Ovary (tissue), 9 donors: Measurements from ENCODE around the gene SP2. TPM values are rescaled to one million over a fixed set of nuclear protein-coding genes. Genes with fewer than 3 reads are reported as not detected.

Source experiments
- DNase-seq, 5 donors: peaks; one replicate each; pipeline ENCODE4 v3.0.0-alpha.2; 2019 to 2020
- H3K27ac ChIP-seq, 2 donors: fragments of 200-600 bp; one replicate each; pipeline versions ENCODE4 v1.5.1 to v1.8.0; 2019 to 2022
- H3K27me3 ChIP-seq: fragments of 200-600 bp; one replicate; pipeline ENCODE4 v1.8.0; 2022
- H3K36me3 ChIP-seq: fragments of 200-600 bp; sonication (generic); one replicate; pipeline ENCODE4 v1.5.1; 2019
- H3K4me1 ChIP-seq: one replicate; pipeline ENCODE4 v1.8.1; 2013; ENCODE audit warnings: mild to moderate bottlenecking, moderate library complexity; ENCODE audit not compliant: insufficient read depth
- H3K4me3 ChIP-seq: fragments of 200-600 bp; sonication (generic); one replicate; pipeline ENCODE4 v1.5.1; 2017
- H3K9me3 ChIP-seq, 2 donors: fragments of 200-600 bp in 1 of 2; sonication (generic) in 1 of 2; one replicate each; pipeline versions ENCODE4 v1.5.1 to v1.8.1; 2013 to 2019; ENCODE audit warnings: mild to moderate bottlenecking in 1 of 2, moderate library complexity in 1 of 2
- EP300 ChIP-seq: sonication (generic); formaldehyde crosslinking; IDR thresholded peaks from one replicate; pipeline ENCODE4 v1.6.1; 2017; ENCODE audit warnings: antibody characterized with exemption
- POLR2A ChIP-seq: fragments of 450-650 bp; IDR thresholded peaks from one replicate; pipeline ENCODE4 v1.6.1; 2017; ENCODE audit warnings: antibody characterized with exemption, mild to moderate bottlenecking, moderate library complexity
- WGBS, 3 donors: extraction: QIAGEN DNeasy Blood & Tissue Kit in 1 of 3; methylation state at CpG; one replicate each; pipeline versions ENCODE4 v1.1.5 to v1.1.7; 2013 to 2017; 5-methylcytosine and 5-hydroxymethylcytosine counted together
- intact Hi-C, 4 donors: fragments of 100-400 bp; cut with DNase I; formaldehyde crosslinking; loops; one replicate each; pipeline versions ENCODE4 v1.11.0 to v1.15.1; 2022 to 2023
- polyA plus RNA-seq, 2 donors: library from polyadenylated mRNA; stranded (reverse); fragments of 200-250 nt in 1 of 2; fragments of 350-450 nt in 1 of 2; fragmentation: Illumina TruSeq in 1 of 2; extraction: RNeasy Lipid Tissue Mini Kit (QIAGEN cat#74804) in 1 of 2; gene quantifications; one replicate each; pipeline ENCODE4 v1.2.3, GENCODE V29; 2013 to 2014
- total RNA-seq, 7 donors: library from RNA; depleted of rRNA in 2 of 7; stranded (reverse); fragments of >200 nt in 2 of 7; fragmentation: NEBNext Ultra II Directional in 3 of 7; extraction: Animal tissue kit (Norgen Biotek cat#: 25700) in 3 of 7; gene quantifications; one replicate each; pipeline versions ENCODE4 v1.1.0 to v1.2.4, GENCODE V29; 2016 to 2023
- TF ChIP-seq, protein P1 (sequence below), 3 donors: fragments of 450-650 bp in 2 of 3; fragments of 200-600 bp in 1 of 3; IDR thresholded peaks; one replicate each; pipeline versions ENCODE4 v1.5.1 to v1.8.0; 2016 to 2022; ENCODE audit warnings: antibody characterized with exemption in 3 of 3, mild to moderate bottlenecking in 1 of 3
- donor health status: DM: no; HTN: no; CAD: no; lungs with moderate emphysema.
- donor health status: DM: no; HTN: no; CAD: no.
- donor health status: Bipolar disorder and iron deficiency.
- donor health status: DM: yes; HTN: yes; CAD: no.
- donor health status: DM: no; HTN: no; CAD: no.
- donor health status: DM: yes; HTN: yes; CAD: no.

The SP2 gene
- total and polyA plus RNA-seq, 9 donors: 2.6 to 22.5 (median 14.7) TPM

DNA sequence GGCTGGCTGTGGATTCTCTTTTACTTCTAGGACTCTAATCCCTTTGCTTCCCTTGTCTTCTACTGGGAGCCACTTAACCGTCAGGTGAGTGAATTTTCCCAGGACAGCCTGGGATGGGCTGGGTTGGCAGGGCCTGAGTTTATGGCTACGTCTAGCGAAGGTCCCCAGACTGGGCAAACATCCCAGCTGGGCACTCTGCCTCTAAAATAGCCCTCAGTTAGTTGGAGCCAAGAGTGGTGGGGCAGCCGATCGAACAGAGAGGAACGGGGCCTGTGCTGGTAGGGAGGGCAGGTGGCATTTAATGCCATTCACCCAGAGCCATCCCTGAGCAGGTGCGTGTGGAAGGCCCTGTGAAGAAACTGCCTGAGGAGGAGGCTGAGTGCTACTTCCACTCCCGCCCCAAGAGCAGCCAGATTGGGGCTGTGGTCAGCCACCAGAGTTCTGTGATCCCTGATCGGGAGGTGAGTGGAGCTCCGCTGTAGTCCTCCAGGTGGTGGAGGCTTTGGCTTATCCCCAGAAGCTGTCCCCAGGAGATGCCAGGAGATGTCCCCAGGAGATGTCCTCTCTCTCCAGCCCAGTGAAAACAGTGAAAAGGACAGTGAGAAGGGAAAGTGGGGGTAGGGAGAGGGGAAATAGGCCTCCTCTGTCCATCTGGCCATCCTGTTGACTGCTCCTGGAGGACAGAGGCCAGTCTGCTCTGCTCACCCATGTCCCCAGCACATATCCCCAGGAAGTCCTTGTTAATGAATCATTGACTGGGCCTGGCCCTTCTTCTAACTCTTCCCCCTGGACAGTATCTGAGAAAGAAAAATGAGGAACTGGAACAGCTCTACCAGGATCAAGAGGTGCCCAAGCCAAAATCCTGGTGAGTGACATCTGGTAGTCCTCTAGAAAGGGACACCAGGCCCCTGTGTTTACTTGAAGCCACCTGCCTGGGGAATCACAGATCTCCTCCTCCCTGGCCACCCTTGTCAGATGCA is 49.8 kb downstream of the SP2 start:
- WGBS, 3 donors: 84 to 87% (median 85%) methylated on average over 10 of the region's 10 CpGs
- Histone ChIP-seq H3K27ac (no peak overlapping the region), H3K27me3 (no peaks in the 10 kb centered on the region), H3K4me1 (peaks cover 12% of the 10 kb centered on the region), H3K9me3 (no peaks in the 10 kb centered on the region), H3K36me3 (no peaks in the 10 kb centered on the region), H3K4me3 (no peak overlapping the region)
- DNase-seq: no peak
- TF ChIP-seq, protein P1, sequence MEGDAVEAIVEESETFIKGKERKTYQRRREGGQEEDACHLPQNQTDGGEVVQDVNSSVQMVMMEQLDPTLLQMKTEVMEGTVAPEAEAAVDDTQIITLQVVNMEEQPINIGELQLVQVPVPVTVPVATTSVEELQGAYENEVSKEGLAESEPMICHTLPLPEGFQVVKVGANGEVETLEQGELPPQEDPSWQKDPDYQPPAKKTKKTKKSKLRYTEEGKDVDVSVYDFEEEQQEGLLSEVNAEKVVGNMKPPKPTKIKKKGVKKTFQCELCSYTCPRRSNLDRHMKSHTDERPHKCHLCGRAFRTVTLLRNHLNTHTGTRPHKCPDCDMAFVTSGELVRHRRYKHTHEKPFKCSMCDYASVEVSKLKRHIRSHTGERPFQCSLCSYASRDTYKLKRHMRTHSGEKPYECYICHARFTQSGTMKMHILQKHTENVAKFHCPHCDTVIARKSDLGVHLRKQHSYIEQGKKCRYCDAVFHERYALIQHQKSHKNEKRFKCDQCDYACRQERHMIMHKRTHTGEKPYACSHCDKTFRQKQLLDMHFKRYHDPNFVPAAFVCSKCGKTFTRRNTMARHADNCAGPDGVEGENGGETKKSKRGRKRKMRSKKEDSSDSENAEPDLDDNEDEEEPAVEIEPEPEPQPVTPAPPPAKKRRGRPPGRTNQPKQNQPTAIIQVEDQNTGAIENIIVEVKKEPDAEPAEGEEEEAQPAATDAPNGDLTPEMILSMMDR (IDR thresholded peaks at IDR 0.05): no peak
- TF ChIP-seq EP300: no peak
- intact Hi-C loops: loop anchor here in 3 of 4 donors (5.0 to 10.0 kb wide), 2 partner anchors 51 to 71 kb away; partner anchors contain the start of gene SP2 (in 1 of the 3)

DNA sequence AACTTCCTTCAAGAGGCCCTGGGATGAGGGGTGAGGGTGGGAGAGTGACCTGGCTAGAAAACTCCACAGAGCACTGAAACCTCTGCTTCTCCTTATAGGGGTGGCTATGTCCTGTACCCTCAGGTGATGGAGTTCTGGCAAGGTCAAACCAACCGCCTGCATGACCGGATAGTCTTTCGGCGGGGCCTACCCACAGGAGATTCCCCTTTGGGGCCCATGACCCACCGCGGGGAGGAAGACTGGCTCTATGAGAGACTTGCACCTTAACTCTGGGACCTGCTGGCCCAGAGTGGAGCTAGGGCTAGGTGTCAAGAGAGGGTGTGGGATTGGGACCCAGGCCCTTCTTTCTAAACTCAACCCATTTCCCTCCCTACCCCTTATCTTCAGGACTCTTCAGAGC is 50.5 kb downstream of the SP2 start:
- H3K9me3 ChIP-seq: no peaks in the 10 kb centered on the region
- TF ChIP-seq, protein P1 (IDR thresholded peaks at IDR 0.05): no peak
- H3K36me3 ChIP-seq: no peaks in the 10 kb centered on the region
- H3K4me3 ChIP-seq: no peak overlapping the region
- no peak for DNase-seq
- WGBS, 3 donors: 88 to 93% (median 88%) methylated on average over 6 of the region's 6 CpGs
- H3K27me3 ChIP-seq: no peaks in the 10 kb centered on the region
- intact Hi-C loops: loop anchor here in 3 of 4 donors (5.0 to 10.0 kb wide), 2 partner anchors 52 to 71 kb away; partner anchors contain the start of gene SP2 (in 1 of the 3)
- no peak overlapping the region for H3K27ac ChIP-seq
- H3K4me1 ChIP-seq: peaks cover 9% of the 10 kb centered on the region

DNA sequence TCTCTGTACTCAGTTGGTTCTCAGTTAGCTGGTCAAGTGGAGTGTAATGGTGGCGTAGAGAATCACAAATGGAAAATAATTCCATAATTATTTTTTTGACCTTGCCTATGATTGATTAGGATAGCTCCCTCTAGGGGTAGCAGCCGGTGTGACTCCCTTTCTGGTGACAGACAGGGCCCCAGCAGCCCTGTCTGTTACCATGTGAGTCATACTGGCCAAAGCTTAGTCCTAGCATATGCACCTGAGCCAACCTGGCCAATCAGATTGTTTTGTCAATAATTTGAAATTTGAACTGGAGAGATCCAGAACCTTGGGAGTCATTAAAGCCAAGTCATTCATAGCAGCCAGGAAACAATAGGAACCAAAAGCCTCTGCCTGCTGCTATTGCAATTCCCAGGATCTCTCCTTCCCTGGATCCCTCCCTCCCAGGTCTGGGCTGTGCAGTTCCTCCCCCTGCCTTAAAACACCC is 50.9 kb downstream of the SP2 start:
- WGBS, 3 donors: 22 to 32% (median 26%) methylated on average over 2 of the region's 2 CpGs
- H3K27me3 ChIP-seq: no peaks in the 10 kb centered on the region
- no peak overlapping the region for H3K4me3 ChIP-seq
- H3K36me3 ChIP-seq: no peaks in the 10 kb centered on the region
- peak in 1 of 5 donors; percentile 62 for DNase-seq
- intact Hi-C loops: loop anchor here in 3 of 4 donors (5.0 to 10.0 kb wide), 2 partner anchors 52 to 70 kb away; partner anchors contain the start of gene SP2 (in 1 of the 3)
- H3K27ac ChIP-seq: no peak overlapping the region
- no peak for TF ChIP-seq POLR2A
- no peak for TF ChIP-seq EP300
- TF ChIP-seq, protein P1 (IDR thresholded peaks at IDR 0.05): peak; percentile 32 to 41 (median 37)
- peaks cover 9% of the 10 kb centered on the region for H3K4me1 ChIP-seq
- H3K9me3 ChIP-seq: no peaks in the 10 kb centered on the region

DNA sequence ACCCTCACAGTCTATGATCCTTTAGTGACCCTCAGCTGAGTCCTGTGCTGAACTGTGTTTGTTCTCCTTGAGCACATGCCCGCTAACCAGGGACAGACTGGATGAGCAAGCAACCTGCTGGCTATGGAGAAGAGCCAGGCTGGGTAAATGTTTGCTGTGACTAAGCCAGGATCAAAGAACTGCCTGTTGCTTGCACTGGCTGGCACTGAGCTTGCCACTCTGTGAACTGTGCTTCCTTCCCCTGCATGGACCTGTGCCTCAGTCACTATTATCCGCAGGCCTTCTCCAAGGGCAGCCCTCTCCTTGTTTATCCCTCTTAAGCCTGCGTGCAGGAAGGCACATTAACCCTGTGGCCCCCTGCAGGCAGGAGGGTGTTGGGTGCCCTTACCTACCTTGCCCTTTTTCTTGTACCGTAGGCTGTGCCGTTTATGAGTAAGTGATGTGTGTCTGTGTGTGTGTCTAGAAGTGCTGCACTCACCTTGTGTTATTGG is 52.7 kb downstream of the SP2 start:
- intact Hi-C loops: loop anchor here (2.0 to 10.0 kb wide), 3 partner anchors 54 to 69 kb away; partner anchors contain the start of gene SP2 (in 1 of the 4)

More for the DNA sequence above, 52.7 kb downstream of the SP2 start:
- Histone ChIP-seq H3K4me3 (no peak overlapping the region), H3K4me1 (peaks cover 7% of the 10 kb centered on the region), H3K9me3 (no peaks in the 10 kb centered on the region), H3K36me3 (no peaks in the 10 kb centered on the region), H3K27me3 (no peaks in the 10 kb centered on the region), H3K27ac (peak overlapping the region in 1 of 2 donors; percentile 55)
- TF ChIP-seq EP300 (no peak), POLR2A (no peak)
- TF ChIP-seq, protein P1 (IDR thresholded peaks at IDR 0.05): no peak
- DNase-seq: no peak
- 26 to 39% (median 28%) methylated on average over 5 of the region's 5 CpGs for WGBS, 3 donors
